HG02970 (cell line): ENCODE data around the gene CCPG1.

Source experiments
- ATAC-seq: cut with Tn5 transposase; IDR thresholded peaks from one replicate; pipeline ENCODE4 v1.9.1; 2021; ENCODE audit warnings: mild to moderate bottlenecking, moderate library complexity, moderate number of reproducible peaks; ENCODE audit not compliant: unreplicated experiment, low FRiP score

CCPG1 gene

DNA sequence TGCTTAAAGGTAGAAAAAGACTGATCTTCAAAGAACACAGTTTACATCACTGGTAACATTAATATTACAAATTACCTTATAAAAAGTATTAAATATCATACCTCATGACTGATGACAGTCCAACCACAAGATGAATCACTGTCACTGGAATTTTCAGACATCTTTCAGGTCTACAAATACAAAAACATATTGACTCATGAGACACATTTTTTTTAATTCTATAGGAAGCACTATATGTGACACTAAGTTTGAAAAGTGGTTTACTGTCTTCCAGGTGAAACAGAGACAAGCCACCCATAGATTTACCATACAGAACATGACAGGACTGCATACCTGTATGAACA lies 18.9 kb downstream of the CCPG1 start:
- ATAC-seq: no peak

- ATAC-seq: no peak
These were observed 21.1 kb downstream of the CCPG1 start for GRCh38 chr15:55387027-55387426.

GRCh38 chr15:55383687-55384086 lies 24.5 kb downstream of the CCPG1 start:
- ATAC-seq: no peak

DNA sequence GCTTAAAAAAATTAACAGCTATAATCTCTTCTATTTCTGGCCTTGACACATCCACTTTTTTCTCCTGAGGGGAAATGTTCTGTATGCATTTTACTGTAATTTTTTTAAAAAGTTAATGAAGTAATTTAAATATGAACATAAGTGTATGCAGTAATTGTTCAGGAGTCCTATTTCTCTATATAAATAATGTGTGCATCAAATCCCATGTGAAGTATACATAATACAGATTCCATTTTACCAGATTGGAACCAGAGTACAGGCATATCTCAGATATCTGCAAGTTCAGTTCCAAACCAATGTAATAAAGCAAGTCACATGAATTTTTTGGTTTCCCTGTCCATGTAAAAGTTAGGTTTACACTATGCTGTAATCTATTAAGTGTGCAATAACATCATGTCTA lies 26.6 kb downstream of the CCPG1 start:
- ATAC-seq: no peak

GRCh38 chr15:55379095-55379494 lies 29.1 kb downstream of the CCPG1 start:
- ATAC-seq: no peak

GRCh38 chr15:55372701-55373440 lies 35.3 kb downstream of the CCPG1 start:
- ATAC-seq: no peak

- ATAC-seq: no peak
These were observed 41.2 kb downstream of the CCPG1 start for GRCh38 chr15:55366981-55367380.

DNA sequence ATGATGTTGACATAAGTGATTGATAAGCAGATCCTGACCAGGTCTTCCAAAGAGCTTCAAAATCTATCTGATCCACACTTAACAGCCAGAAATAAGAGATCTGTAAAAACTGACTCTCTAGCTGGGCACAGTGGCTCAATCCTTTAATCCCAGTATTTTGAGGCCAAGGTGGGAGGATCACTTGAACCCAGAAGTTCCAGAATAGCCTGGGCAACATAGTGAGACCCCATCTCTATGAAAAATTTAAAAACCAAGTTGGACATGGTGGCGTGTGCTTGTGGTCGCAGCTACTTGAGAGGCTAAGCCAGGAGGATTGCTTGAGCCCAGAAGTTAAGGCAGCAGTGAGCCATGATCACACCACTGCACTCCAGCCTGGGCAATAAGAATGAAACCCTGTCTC lies 45.5 kb downstream of the CCPG1 start:
- ATAC-seq: no peak

DNA sequence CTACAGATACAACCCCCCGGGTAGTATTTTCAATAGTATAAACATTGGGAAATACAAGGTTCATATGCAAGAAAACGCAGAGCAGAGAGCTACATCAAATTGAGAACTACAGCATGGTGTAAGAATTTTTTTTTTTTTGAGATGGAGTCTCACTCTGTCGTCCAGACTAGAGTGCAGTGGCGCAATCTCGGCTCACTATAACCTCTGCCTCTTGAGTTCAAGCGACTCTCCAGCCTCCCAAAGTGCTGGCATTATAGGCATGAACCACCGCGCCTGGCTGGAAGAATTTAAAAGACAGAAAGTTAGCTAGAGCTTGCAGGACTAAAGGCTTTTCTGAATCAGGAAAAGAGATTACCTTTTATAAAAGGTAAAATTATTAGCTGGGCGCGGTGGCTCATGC lies 47.1 kb downstream of the CCPG1 start:
- no peak for ATAC-seq

DNA sequence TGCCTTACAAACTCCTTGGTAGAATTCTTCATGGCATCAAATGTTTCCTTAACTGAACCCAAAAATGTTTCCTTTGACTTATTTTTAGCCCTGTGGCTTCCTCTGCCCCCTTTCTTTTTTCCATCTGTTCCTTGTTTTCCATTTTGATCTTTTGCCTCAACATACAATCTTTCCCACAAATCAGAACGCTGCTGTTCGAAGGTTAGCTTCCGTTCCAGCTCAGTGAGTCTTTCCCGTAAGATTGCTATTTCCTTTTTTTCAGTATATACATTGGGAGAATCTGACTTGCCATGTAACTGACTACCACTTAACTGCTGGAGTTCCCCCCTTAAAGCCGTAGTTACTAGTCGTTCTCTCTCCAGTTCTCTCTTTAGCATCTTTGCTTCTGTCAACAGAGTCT lies 47.9 kb downstream of the CCPG1 start:
- no peak for ATAC-seq

- ATAC-seq: no peak
These were observed 49.7 kb downstream of the CCPG1 start for GRCh38 chr15:55358471-55358870.

- ATAC-seq: no peak
These were observed 50.4 kb downstream of the CCPG1 start for GRCh38 chr15:55357774-55358173.

DNA sequence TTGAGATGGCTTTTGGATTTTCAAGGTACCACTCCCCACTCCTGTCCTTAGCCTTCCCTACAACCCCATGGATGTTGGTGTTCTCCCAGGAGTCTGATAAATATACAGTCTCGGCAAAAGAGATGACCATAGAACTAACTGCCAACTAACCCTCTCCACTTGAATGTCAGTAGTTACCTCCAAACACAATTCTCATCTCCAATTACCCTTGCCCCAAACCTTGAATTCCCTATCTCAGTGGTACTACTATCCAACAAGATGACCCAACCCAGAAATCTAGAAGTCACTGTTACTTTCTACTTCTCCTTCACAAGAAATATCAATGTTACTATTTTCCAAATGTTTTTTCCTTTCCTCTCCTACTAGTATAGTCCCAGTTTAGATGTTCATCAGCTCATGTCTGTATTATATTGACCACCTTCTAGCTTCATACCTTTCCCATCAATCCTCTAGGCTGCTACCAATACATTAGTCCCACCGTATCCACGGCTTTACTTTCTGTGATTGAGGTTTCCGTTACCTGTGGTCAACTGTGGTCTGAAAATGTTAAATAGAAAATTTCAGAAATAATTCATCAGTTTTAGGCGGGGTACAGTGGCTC lies 51.1 kb downstream of the CCPG1 start:
- ATAC-seq: no peak

GRCh38 chr15:55353025-55353424 lies 55.1 kb downstream of the CCPG1 start:
- no peak for ATAC-seq

DNA sequence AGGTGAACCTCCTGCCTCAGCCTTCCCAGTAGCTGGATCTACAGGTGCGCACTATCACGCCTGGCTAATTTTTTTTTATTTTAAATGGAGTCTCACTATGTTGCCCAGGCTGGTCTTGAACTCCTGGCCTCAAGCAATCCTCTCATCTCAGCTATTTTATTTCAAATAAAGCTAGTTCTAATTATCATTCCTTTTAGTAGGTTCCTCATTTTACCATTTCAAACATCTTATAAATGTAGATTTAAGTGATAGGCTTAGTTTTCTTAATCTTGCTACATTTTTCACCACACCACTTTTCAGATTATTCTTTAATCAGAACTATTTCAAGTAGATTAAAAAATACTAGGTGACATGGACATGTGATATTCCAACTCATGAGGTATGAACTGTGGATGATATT lies 58.9 kb downstream of the CCPG1 start:
- no peak for ATAC-seq

DNA sequence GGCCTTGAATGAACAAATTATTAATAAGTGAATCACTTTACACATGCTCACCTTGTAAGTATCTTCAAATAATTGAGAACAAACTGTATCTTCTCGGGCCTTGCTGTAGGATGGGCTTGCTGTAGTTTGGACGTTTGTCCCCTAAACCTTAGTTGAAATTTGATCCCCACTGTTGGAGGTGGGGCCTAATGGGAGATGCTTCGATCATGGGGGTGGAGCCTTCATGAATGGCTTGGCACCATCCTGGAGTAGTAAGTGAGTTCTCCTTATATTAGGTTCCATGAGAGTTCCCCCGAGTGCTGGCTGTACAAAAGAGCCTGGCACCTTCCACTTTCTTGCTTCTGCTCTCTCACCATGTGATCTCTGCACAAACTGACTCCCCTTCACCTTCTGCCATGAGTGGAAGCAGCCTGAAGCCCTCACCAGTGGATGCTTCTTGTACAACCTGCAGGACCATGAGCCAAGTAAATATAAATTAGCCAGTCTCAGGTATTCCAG lies 59.8 kb downstream of the CCPG1 start:
- no peak for ATAC-seq

- no peak for ATAC-seq
These were observed 64.0 kb downstream of the CCPG1 start for GRCh38 chr15:55344206-55344605.

DNA sequence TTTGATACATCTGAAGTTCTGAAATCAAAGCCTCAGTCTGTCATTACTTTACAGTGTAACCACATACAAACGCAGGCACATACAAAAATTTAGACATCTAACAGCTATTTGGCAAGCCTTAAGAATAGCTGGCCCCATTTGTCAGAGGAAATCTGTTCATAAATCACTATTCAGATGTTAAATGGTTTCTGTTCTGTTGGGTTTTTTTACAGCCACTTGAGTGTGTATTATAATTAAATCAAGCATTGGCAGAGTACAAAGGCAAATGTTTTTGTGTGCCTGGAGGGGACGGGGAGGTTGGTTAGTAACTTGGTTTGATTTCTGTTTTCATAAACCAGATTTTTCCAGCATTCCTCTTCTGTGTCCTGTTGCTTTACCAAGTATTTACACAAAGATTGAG lies 65.0 kb downstream of the CCPG1 start:
- no peak for ATAC-seq

DNA sequence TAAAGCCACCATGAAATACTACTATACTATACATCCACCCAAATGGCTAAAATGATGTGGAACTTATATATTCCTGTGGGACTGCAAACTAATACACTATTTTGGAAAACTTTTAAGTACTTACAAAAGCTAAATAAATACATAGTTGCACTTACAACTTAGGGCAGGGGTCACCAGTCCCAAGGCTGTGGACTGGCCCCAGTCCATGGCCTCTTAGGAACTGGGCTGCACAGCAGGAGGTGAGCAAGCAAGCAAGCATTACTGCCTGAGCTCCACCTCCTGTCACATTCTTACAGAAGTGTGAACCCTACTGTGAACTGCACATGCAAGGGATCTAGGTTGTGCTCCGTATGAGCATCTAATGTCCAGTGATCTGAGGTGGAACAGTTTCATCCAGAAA lies 71.0 kb downstream of the CCPG1 start:
- no peak for ATAC-seq

GRCh38 chr15:55334997-55335396 lies 73.2 kb downstream of the CCPG1 start:
- ATAC-seq: no peak

- no peak for ATAC-seq
These were observed 73.8 kb downstream of the CCPG1 start for GRCh38 chr15:55334371-55334770.

GRCh38 chr15:55327387-55327786 lies 80.8 kb downstream of the CCPG1 start:
- no peak for ATAC-seq
